HG02852 (cell line): ENCODE data around the gene JUND.

Experiments used
- ATAC-seq: cut with Tn5 transposase; IDR thresholded peaks from one replicate; pipeline ENCODE4 v1.9.1; 2021; ENCODE audit warnings: mild to moderate bottlenecking, moderate library complexity; ENCODE audit not compliant: unreplicated experiment

JUND gene

GRCh38 chr19:18271433-18271841 is 10.0 kb downstream of the JUND start:
- no peak for ATAC-seq

DNA sequence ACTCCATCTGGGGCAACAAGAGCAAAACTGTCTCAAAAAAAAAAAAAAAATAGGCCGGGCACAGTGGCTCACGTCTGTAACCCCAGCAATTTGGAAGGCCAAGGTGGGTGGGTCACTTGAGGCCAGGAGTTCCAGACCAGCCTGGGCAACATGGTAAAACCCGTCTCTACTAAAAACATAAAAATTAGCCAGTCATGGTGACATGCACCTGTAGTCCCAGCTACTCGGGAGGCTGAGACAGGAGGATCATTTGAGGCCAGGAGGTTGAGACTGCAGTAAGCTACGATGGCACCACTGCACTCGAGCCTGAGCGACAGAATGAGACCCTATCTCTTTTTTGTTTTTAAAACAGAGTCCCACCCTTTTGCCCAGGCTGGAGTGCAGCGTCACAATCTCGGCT is 11.1 kb downstream of the JUND start:
- ATAC-seq, result no peak

GRCh38 chr19:18269070-18269723 is 12.2 kb downstream of the JUND start:
- ATAC-seq, result no peak

- ATAC-seq, result no peak
Measured at GRCh38 chr19:18266771-18267686, 14.4 kb downstream of the JUND start.

DNA sequence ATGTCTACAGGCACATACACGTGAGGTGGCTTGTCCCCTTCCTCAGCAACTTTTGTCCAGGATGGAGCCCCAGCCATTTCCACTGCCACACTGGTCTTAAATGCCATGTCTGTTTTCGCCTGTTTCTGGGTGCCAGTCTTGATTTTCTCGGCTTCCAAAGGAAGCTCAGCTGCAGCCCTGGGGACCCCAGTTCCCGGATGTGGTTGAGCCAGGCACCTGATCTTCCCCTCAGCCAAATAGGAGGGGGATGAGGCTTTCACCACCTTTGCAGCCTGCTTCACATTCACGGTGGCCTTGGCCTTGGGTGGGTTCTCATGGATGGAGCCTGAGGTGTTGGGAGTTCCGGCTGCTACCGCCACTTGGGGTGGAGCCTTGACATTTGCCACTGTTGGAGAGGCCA is 15.8 kb downstream of the JUND start:
- no peak for ATAC-seq

DNA sequence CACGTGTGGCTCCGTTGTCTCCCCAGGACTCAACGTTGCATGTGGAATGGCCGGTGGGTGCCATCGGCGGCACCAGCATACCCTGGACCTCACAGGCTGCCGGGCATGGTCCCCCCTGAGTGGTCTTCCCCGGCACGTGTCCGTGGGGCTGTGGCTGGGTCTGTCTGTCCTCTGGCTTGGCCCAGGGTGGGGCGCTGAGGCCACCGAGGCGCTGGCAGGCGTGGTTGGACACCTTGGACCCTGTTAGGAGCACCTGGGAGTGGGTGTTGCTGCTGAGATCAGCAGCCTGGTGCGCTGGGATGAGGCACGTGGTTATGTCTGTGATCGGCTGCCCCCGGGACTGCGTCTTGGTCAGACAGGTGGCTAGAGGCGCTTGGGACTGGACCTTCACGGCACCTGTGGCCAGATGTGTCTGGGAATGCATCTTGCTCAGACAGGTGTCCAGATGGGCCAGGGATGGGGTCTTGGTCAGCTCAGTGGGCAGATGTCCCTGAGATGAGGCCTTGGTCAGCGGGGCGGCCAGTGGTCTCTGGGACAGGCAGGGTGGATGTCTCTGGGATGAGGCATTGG is 16.4 kb downstream of the JUND start:
- ATAC-seq, result no peak

DNA sequence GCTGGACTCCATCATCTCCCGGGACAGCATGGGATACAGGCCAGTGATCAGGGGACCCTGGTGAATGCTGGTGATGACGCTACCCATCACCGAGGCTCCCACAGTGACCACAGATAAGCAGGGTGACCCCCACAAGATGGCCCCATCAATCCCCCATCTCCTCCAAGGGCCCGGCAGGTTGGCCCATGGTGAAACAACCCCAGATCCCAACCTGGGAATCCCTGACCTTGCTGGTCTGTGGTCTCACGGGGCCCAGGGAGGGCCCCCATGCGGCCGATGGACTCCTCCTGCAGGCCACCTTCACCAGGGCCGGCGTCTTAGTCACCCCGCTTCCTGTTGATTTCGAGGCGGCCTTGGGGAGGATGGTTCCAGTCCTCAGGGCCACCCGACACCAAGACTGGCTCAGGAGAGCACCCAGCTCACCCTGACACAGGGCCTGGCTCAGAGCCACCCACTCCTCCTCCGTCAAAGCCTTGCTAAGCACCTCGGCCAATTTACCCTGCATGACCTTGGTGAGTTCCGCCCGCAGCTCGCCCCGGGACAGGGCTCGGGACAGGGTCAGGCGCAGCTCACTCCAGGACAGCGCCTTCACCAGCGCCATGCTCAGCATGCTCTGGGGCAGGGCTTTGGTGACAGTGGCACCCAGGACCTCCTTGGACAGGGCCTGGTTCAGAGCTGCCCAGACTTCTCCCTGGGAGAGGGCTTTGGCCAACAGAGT is 17.1 kb downstream of the JUND start:
- ATAC-seq, result no peak

DNA sequence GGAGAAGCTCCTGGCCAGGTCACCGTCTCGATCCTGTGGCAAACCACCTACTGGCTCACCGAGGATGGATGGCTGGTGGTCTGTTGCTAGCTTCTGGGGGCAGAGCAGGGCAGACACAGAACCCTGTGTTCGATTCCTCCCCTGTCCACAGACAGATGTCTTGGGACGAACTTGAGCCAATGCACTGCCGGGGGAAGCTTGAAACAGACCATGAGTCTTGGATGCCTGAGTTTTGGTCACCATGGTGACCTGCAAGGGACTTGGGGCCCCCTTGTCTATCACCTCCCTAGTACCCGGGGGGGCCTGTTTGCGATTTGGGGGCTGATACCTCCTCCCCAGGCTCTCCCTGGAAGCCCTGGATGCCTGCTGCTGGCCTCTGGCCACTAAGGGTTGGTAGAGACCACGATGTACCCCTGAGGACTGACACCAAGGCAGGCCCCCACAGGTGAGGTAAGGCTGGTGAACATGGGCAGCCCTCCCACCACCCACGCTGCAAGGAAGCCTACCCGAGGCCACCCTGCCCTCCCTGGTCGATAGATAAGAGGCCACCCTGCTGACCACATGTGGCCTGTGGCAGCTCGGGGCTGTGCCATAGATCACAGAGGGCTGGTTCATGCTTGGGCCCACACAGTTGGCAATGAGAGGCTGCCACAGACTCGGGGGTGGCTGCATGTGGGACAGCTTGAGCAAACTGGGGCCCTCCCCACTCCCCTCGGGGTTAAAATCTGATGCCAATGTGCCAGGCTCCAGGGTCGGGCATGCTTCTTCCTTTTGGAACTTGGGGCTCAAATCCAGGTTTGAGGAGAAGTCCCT is 17.9 kb downstream of the JUND start:
- no peak for ATAC-seq

DNA sequence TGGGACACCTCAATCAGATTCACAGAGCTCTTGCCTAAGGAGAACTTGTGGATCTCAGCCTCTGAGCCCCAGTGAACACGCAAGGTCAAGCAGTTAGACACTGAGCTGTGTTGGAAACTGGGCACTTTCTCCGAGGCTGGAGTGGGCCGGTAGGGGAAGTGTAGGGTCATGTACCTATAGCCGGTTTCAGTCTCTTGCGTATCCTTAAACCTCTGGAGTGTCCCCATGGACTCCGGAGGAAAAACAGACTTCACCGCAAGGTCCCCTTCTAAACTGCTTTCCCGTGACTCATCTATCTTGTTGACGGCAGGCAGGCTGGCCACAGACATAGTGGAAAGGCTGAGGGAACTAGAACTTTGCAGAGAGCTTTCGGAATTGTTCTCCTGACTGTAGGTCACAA is 18.5 kb downstream of the JUND start:
- no peak for ATAC-seq

DNA sequence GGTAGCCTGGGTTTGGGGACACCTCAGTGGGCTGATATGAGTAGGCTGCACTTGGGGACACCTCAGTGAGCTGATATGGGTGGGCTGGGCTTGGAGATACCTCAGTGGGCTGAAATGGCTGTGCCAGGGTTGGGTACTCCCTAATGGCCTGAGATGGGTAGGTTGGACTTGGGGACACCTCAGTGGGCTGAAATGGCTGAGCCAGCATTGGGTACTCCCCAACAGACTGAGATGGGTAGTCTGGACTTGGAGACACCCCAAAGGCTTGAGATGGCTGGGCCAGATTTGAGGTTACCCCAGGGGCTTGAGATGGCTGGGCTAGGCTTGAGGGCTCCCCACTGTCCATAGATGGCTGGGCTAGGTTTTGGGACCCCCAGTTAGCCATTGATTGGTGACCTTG is 19.3 kb downstream of the JUND start:
- no peak for ATAC-seq

DNA sequence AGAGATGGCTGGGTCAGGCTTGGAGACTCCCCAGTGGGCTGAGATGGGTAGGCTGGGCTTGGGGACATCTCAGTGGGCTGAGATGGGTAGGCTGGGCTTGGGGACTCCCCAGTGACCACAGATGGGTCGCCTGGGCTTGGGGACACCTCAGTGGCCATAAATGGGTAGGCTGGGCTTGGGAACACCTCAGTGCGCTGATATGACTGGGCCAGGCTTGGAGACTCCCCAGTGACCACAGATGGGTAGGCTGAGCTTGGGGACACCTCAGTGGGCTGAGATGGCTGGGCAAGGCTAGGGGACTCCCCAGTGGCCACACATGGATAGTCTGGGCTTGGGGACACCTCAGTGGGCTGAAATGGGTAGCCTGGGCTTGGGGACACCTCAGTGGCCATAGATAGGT is 19.9 kb downstream of the JUND start:
- ATAC-seq, result no peak

GRCh38 chr19:18259893-18260292 is 21.5 kb downstream of the JUND start:
- ATAC-seq, result no peak

- no peak for ATAC-seq
Measured at GRCh38 chr19:18257503-18258470, 23.6 kb downstream of the JUND start.

- no peak for ATAC-seq
Measured at GRCh38 chr19:18254546-18255503, 26.6 kb downstream of the JUND start.

- ATAC-seq, result no peak
Measured at GRCh38 chr19:18253716-18254115, 27.7 kb downstream of the JUND start.

DNA sequence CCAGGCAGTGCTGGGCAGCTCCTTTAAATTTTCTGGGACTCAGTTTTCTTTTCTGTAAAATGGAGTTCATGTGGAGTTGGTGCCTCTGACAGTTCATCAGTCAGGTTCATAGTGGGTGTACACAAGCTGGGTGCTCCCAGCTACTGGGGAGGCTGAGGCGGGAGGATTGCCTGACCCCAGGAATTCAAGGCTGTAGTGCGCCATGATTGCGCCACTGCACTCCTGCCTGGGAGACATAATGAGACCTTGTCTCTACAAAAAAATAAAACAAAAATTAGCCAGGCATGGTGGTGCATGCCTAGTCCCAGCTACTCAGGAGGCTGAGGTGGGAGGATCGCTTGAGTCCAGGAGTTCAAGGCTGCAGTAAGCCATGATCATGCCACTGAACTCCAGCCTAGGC is 28.3 kb downstream of the JUND start:
- no peak for ATAC-seq

GRCh38 chr19:18252370-18252717 is 29.1 kb downstream of the JUND start:
- no peak for ATAC-seq

DNA sequence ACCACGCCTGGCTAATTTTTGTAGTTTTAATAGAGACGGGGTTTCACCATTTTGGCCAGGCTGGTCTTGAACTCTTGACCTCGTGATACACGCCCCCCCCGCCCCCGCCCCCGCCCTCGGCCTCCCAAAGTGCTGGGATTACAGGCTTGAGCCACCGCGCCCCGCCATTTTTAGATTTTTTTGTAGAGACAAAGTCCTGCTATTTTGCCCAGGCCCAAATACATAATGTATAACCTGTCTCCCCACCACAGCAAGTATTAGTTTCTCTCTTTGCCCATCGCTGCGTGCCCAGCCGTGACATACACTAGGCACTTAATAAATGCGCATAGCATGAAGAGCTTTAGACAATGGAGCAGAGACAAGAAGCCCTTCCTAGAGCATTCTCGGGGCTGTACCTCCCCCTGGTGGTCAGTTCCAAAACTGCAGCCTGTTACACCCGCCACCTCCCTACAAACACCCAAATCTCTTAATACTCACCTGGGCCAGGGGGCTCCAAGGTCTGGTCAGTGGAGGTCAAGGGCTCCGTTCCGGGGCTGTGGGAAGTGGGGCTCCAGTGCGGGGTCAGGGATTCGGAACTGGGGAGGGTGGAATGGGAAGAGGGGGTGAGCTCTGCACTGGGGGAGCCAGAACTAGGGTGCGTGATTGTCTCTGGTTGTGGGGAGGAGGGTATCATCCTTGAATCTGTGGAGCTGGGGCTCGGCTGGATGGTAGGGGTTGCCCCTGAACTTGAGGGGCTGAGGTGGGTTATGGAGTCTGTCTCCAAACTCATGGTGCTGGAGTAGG is 29.6 kb downstream of the JUND start:
- ATAC-seq, result no peak
